HepG2 (cell line): ENCODE results near the gene VEZT.
"Not testable (repeated sequence)": the region's sequence is repeated elsewhere in the genome, so short reads cannot be mapped to it uniquely, and the experiment has no call there.

Source experiments
- ATF7 ChIP-seq, 2 experiments: fragments of 450-650 bp in 1 of 2; sonication (generic) in 1 of 2; formaldehyde crosslinking in 1 of 2; IDR thresholded peaks; 2 replicates each; pipeline versions ENCODE4 v1.4.0 to v1.6.1; 2016 to 2020; ENCODE audit warnings: antibody characterized with exemption in 1 of 2, mild to moderate bottlenecking in 1 of 2, missing genetic modification reagents in 1 of 2
- CTCF ChIP-seq: sonication (generic); formaldehyde crosslinking; IDR thresholded peaks from 2 replicates; pipeline ENCODE4 v1.5.0; 2020; ENCODE audit warnings: mild to moderate bottlenecking, missing genetic modification reagents, moderate library complexity
- DPF2 ChIP-seq: sonication (generic); formaldehyde crosslinking; IDR thresholded peaks from 2 replicates; pipeline ENCODE4 v1.4.0; 2020; ENCODE audit warnings: mild to moderate bottlenecking, low read depth, missing genetic modification reagents, borderline replicate concordance
- EZH2 ChIP-seq: conservative IDR thresholded peaks from 2 replicates; pipeline ENCODE4 v1.6.1; 2012; ENCODE audit warnings: mild to moderate bottlenecking, low read depth, low read length, moderate library complexity
- NFRKB ChIP-seq: fragments of 450-650 bp; IDR thresholded peaks from 2 replicates; pipeline ENCODE4 v1.6.1; 2017
- POLR2A ChIP-seq, 2 experiments: IDR thresholded peaks; 2 replicates each; pipeline ENCODE4 v1.6.1; 2011; ENCODE audit warnings: low read depth in 2 of 2, low read length in 2 of 2, mild to moderate bottlenecking in 1 of 2, moderate library complexity in 1 of 2; ENCODE audit not compliant: insufficient read depth in 1 of 2
- RXRA ChIP-seq: sonication (generic); formaldehyde crosslinking; IDR thresholded peaks from 2 replicates; pipeline ENCODE4 v1.5.1; 2020; ENCODE audit warnings: missing genetic modification reagents
- TAF1 ChIP-seq: sonication (generic); formaldehyde crosslinking; IDR thresholded peaks from 2 replicates; pipeline ENCODE4 v1.4.0; 2020; ENCODE audit warnings: missing genetic modification reagents
- U2AF1 ChIP-seq: fragments of 200-400 bp; formaldehyde crosslinking; optimal IDR thresholded peaks from 2 replicates; pipeline ENCODE3; 2017; ENCODE audit warnings: mild to moderate bottlenecking, low read depth, low read length
- ZNF558 ChIP-seq: sonication (generic); formaldehyde crosslinking; IDR thresholded peaks from 2 replicates; pipeline ENCODE4 v1.9.0; 2022; ENCODE audit warnings: mild to moderate bottlenecking, missing genetic modification reagents, borderline replicate concordance
- ZNF784 ChIP-seq: sonication (generic); formaldehyde crosslinking; IDR thresholded peaks from 2 replicates; pipeline ENCODE4 v1.5.1; 2020; ENCODE audit warnings: missing genetic modification reagents, mild to moderate bottlenecking, borderline replicate concordance
- TF ChIP-seq, protein P1 (sequence below): sonication (generic); formaldehyde crosslinking; IDR thresholded peaks from 2 replicates; pipeline ENCODE4 v1.5.0; 2020; ENCODE audit warnings: missing genetic modification reagents, mild to moderate bottlenecking, borderline replicate concordance
- TF ChIP-seq, protein P2 (sequence below): sonication (generic); formaldehyde crosslinking; IDR thresholded peaks from 2 replicates; pipeline ENCODE4 v1.4.0; 2020; ENCODE audit warnings: mild to moderate bottlenecking, missing genetic modification reagents

- not testable (repeated sequence) for TF ChIP-seq U2AF1; ZNF784 (CRISPR knock-in tag); DPF2 (CRISPR knock-in tag); RXRA (CRISPR knock-in tag); ZNF558; ATF7 (IDR thresholded peaks at IDR 0.05); ATF7 (CRISPR knock-in tag; IDR thresholded peaks at IDR 0.05); NFRKB; CTCF (CRISPR knock-in tag); POLR2A (IDR thresholded peaks at IDR 0.05; ENCODE audit: insufficient read depth in 1 of 2, low read depth in 2 of 2, low read length in 2 of 2); EZH2; TAF1 (CRISPR knock-in tag)
- TF ChIP-seq, protein P1, sequence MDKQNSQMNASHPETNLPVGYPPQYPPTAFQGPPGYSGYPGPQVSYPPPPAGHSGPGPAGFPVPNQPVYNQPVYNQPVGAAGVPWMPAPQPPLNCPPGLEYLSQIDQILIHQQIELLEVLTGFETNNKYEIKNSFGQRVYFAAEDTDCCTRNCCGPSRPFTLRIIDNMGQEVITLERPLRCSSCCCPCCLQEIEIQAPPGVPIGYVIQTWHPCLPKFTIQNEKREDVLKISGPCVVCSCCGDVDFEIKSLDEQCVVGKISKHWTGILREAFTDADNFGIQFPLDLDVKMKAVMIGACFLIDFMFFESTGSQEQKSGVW (CRISPR knock-in tag): not testable (repeated sequence)
- TF ChIP-seq, protein P2, sequence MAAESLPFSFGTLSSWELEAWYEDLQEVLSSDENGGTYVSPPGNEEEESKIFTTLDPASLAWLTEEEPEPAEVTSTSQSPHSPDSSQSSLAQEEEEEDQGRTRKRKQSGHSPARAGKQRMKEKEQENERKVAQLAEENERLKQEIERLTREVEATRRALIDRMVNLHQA: not testable (repeated sequence)
Observed at GRCh38 chr12:95239835-95240234, 22.2 kb downstream of the VEZT start.
